ENCODE measurements around the gene ZNF512.
"Not testable (repeated sequence)": the region's sequence is repeated elsewhere in the genome, so short reads cannot be mapped to it uniquely, and the experiment has no call there.

Gene ZNF512

GRCh38 chr2:27582695-27583389 is at the start of gene ZNF512:
Gene ZNF512, plus strand, starts transcription at chr2:27583042. Its CDS starts 71 bp downstream, at chr2:27583113.
- peak; percentile 92 for DNase-seq

- DNase-seq: no peak
Measured at GRCh38 chr2:27537287-27537686, 45.6 kb upstream of the ZNF512 start.

- DNase-seq: not testable (repeated sequence)
Measured at GRCh38 chr2:27538839-27539450, 43.9 kb upstream of the ZNF512 start.

GRCh38 chr2:27539649-27540048 is 43.2 kb upstream of the ZNF512 start:
- DNase-seq: not testable (repeated sequence)

GRCh38 chr2:27544143-27544821 is 38.6 kb upstream of the ZNF512 start:
- DNase-seq: no peak

- DNase-seq: peak; percentile 11
Measured at GRCh38 chr2:27545348-27546141, 37.3 kb upstream of the ZNF512 start.

GRCh38 chr2:27549303-27549702 is 33.5 kb upstream of the ZNF512 start:
- DNase-seq: no peak

GRCh38 chr2:27551514-27551913 is 31.3 kb upstream of the ZNF512 start:
- DNase-seq: no peak

GRCh38 chr2:27552941-27553340 is 29.9 kb upstream of the ZNF512 start:
- DNase-seq: no peak

GRCh38 chr2:27554451-27554850 is 28.4 kb upstream of the ZNF512 start:
- not testable (repeated sequence) for DNase-seq

- DNase-seq: no peak
Measured at GRCh38 chr2:27559228-27559627, 23.6 kb upstream of the ZNF512 start.

- DNase-seq: no peak
Measured at GRCh38 chr2:27561060-27561459, 21.8 kb upstream of the ZNF512 start.

- DNase-seq: peak; percentile 88
Measured at GRCh38 chr2:27566628-27567027, 16.2 kb upstream of the ZNF512 start.

- peak; percentile 51 for DNase-seq
Measured at GRCh38 chr2:27569398-27569797, 13.4 kb upstream of the ZNF512 start.

- no peak for DNase-seq
Measured at GRCh38 chr2:27571197-27571596, 11.6 kb upstream of the ZNF512 start.

- no peak for DNase-seq
Measured at GRCh38 chr2:27571681-27572080, 11.2 kb upstream of the ZNF512 start.

- no peak for DNase-seq
Measured at GRCh38 chr2:27572439-27572838, 10.4 kb upstream of the ZNF512 start.

- DNase-seq: no peak
Measured at GRCh38 chr2:27572998-27573429, 9.8 kb upstream of the ZNF512 start.

GRCh38 chr2:27573452-27573851 is 9.4 kb upstream of the ZNF512 start:
- peak; percentile 93 for DNase-seq

GRCh38 chr2:27581417-27582128 is 1.3 kb upstream of the ZNF512 start:
- no peak for DNase-seq

GRCh38 chr2:27582129-27582694 is 630 bp upstream of the ZNF512 start:
- no peak for DNase-seq

GRCh38 chr2:27583390-27583915 is 611 bp downstream of the ZNF512 start:
- no peak for DNase-seq

All from HCEC 1CT (cell line).